T-helper 1 cell treated with Interleukin-12 subunit alpha and Interleukin-12 subunit beta and Interleukin-4 antibody, amounts not matched to agents 30 ng/mL and 1 ng/mL, for 36 hours (primary cell): Measurements from ENCODE around the gene ANKRD17. TPM values are rescaled to one million over a fixed set of nuclear protein-coding genes. Genes with fewer than 3 reads are reported as not detected.

Source experiments
- intact Hi-C: fragments of 100-400 bp; cut with micrococcal nuclease; formaldehyde crosslinking; loops from one replicate; pipeline ENCODE4 v1.15.1; 2024
- total RNA-seq: library from RNA; stranded (reverse); gene quantifications from 2 replicates; pipeline ENCODE4 v1.2.3, GENCODE V29; 2022

Gene ANKRD17
- total RNA-seq, 1 donor from 2014 or later, result 65.0 TPM

DNA sequence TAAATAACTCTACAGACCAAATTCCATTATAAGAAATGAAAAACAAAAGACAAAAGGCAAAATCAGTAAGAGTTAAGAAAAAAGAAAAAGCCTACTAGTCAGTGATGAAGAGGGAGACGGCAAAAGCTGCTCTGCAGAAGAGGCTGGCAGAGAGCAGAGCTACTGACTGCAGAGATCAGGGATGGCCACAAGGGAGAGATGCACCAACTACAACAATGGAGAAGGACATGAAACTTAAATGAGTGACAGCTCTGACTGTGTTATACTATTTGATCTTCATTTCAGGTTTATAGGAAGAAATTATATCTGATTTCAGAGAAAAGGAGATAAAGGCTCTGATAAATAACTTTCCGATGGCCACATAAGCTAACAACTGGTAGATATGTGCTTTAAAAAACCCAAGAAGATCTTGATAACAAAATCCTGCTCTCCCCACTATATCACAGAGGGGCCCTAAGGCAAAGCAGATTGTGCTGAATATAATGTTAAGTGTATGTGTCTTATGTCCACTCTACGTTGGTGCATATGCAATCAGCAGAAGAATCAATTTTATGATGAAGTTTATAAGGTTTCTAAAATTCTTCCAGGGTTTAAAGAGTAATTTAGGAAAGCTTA is 130.7 kb downstream of the ANKRD17 start:
- intact Hi-C loops, result loop anchor here (1.0 kb wide), 1 partner anchor 129 kb away; no protein-coding TSS in a partner anchor

- intact Hi-C loops, result no loop called here
Observed at GRCh38 chr4:73109493-73109892, 149.1 kb downstream of the ANKRD17 start.

DNA sequence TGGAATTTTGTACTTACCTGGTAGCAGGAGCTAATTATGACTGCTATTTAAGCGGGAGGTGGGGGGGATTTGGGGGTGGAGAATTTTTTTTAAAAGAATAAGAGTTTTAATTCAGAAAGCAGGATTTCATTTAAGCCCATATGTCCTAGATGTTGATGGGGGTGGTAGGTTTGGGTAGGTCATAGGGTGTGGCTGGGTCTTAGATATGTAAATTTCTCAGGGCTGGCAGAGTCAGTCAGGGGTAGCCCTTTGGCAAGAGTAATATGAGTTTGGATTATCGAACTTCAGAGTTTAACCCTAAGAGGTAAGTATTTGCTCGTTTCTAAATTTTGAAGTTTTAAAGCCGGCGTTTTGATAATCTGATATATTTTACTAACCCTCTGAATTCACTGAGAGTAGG is 153.9 kb downstream of the ANKRD17 start:
- intact Hi-C loops, result no loop called here

DNA sequence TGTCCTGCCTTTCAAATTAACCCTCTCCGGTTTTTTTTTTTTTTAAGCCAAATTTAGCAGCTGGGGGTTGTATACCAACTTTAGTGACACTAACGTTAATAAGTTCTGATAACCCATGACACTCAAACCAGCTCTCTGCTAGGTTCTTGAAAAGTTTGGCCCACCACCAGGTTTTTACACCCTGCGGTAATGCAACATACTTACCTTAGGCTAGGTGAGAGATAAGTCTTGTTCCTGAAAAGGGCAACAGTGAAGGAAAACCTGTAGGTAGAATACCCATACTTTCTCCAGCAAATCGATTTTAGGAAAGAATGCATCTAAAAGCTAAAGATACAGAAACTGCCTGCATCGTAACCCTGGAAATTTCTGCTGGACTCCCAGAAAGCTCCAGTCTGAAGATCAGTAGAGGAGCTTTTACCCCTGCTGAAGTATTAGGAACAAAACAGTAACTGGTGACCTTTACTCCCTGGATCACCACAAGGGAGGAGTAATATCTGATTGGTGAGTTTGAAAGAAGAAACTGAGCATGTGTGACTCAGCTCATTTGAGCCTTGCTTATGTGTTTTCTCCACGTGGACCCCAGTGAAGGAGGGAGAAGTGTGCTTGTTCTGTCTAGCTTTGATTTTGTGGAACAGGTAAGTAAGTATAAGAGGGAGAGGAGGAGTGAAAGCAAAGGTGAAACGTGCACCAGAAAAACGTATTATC is 154.6 kb downstream of the ANKRD17 start:
- intact Hi-C loops, result loop anchor here (1.0 kb wide), 1 partner anchor 10 kb away; no protein-coding TSS in a partner anchor

DNA sequence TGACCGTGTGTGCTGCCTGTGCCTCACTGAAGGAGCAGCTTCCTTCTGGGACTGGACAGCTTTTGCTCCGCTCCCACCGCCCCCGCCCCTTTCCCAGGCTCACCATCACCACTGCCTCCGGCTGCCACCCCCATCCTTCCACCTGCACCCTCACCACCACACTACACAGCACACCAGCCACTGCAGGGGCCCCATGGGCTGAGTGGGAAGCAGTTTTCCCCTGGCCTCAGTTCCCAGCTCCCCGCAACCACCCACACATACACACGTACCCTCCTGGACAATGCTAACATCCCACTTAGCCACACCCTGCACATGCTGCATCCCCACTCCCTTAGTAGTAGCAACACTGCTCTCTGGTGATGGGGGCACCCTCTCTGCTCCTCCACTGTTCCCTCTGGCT is 159.5 kb downstream of the ANKRD17 start:
- intact Hi-C loops, result no loop called here

DNA sequence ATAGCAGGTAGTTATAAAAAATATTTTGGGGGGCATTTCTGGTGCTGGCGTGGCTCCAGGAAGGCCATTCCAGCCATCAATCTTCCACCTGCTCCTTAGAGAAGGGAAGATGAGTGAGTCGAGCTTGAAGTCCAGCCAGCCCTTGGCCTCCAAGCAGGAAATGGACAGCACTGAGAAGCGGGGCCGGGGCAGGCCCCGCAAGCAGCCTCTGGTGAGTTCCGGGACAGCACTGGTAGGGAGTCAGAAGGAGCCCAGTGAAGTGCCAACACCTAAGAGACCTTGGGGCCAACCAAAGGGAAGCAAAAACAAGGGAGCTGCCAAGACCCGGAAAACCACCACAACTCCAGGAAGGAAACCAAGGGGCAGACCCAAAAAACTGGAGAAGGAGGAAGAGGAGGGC is 159.9 kb downstream of the ANKRD17 start:
- intact Hi-C loops, result no loop called here

GRCh38 chr4:73098016-73098415 is 160.6 kb downstream of the ANKRD17 start:
- intact Hi-C loops, result no loop called here

DNA sequence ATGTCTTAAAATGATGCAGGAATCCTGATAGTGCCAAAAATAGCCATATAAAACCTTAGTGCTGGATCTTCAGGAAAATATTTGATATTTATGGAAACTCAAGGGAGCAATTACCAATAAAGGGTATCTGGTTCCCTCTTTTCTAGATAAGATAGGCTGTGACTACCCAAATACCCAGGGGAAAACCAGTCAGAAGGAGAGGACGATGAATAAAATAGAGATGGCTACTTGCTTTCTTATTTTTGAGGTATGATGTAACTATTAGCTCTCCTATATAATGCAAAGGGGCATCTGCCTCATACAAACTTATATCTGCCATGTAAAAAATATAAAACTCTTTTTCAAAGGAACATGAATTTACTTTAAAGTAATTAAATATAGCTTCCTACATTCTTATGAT is 165.7 kb downstream of the ANKRD17 start:
- intact Hi-C loops, result no loop called here

- intact Hi-C loops, result no loop called here
Observed at GRCh38 chr4:73090738-73091137, 167.9 kb downstream of the ANKRD17 start.

DNA sequence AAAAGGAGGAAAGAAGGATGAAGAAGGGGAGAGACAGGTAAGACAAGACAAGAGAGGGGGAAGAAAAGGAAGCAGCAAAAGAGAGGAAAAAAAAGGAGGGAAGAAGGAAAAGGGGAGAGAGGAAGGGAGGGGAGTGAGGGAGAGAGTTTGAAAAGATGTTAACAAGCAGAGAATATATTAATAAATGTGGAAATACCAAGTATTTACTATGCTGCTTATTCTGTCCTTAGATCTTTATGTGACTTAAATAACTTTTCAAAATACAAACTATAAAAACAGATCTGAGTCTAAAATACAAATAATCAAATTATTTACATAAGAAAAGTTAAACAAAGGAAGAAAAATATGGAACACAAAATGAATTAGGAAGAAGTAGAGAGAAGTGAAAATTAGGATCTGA is 170.7 kb downstream of the ANKRD17 start:
- intact Hi-C loops, result no loop called here

DNA sequence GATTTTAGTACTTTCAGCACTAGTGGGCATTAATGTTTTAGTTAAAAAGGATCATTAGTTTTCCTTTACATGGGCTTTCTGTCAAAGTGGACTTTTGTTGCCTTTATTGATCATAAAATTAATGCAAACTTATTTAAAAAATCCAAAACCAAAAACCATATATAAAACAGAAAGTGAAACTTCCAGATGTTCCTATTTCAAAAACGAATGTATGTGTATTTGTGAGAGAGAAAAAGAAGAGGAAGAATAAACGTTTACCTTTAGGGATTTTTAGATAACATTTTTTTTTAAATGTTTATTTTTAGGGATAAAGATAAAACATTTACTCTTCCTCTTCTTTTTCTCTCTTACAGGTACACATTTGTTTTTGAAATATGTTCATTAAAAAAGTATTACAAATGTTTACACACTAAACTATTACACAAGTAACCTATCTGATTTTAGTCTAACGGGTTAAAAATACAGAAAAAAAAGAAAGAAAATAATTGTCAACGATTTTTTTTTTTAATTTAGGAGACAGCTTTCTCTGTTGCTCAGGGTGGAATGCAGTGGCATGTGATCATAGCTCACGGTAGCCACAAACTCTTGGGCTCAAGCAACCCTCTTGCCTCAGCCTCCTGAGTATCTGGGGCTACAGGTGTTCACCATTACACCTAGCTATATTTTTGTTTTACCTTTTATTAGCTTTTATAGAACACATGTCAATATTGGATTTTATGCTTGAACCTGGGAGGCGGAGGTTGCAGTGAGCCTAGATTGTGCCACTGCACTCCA is 172.3 kb downstream of the ANKRD17 start:
- intact Hi-C loops, result loop anchor here (1.0 kb wide), 3 partner anchors 17 to 171 kb away; partner anchors contain the start of gene COX18

DNA sequence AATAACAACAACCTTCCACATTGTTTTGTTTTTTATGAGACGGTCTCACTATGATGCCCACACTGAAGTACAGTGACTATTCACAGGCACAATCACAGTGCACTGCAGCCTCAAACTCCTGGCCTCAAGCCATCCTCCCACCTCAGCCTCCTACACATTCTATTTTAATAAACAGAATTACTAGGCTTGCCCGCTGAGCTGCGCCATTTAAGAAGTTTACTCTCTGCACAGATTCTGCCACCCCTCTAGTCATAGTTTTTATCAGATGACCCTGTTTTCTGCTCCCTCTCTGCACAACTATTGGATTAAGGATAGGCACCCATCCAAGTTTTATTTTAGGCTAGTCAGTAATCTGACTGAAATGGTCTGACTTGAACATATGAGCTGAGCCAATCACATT is 177.8 kb downstream of the ANKRD17 start:
- intact Hi-C loops, result loop anchor here (2.0 kb wide), 1 partner anchor 16 kb away; no protein-coding TSS in a partner anchor

GRCh38 chr4:73075832-73076231 is 182.8 kb downstream of the ANKRD17 start:
- intact Hi-C loops, result no loop called here

GRCh38 chr4:73070074-73070390 is 188.6 kb downstream of the ANKRD17 start:
- intact Hi-C loops, result no loop called here

GRCh38 chr4:73069338-73070073 is 189.1 kb downstream of the ANKRD17 start, which contains the start of gene COX18:
Gene COX18, minus strand, starts transcription at chr4:73069716. Its CDS starts 67 bp downstream, at chr4:73069649.
- intact Hi-C loops, result loop anchor here (1.0 to 10.0 kb wide), 8 partner anchors 17 to 1378 kb away; partner anchors contain the start of genes AREG and MTHFD2L

DNA sequence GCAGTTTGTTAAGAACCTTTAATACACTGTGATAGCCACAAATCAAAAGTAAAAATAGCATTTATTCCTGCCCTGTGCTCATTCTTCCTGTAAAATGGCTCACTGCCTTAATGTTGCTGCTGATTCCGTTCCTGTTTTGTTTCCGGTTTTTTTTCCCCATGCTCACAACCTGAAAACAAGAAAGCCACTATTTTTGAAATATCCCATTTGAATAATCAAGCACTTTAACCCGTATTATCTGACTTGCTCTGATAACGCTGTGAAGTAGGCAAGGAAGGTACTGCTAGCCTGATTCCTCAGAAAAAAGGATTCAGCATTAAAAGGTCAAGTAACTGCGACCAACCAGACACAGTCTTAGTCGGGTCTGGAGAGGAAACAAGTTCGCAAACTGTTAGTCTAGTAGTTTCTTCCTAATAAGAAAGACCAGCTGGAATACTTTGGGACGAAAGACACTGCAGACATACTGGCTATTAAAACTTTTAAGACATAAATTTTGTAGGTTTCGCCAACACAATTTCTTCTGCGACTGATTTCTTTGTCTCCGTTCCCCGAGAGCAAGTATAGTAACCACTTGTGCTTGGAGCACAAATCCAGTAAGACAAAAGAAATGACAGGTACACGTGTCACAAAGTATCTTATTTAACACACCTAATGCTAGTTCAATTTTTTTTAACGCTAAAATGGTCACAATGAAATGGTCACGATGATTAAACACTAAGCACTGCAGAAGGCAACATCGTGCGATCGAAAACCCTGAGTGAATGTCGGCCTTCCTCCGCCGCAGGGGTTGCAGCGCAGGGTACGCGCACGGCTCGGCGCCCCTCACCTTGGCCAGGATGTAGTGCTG is 189.9 kb downstream of the ANKRD17 start:
- intact Hi-C loops, result loop anchor here (1.0 to 10.0 kb wide), 8 partner anchors 18 to 1379 kb away; partner anchors contain the start of genes AREG and MTHFD2L

- intact Hi-C loops, result loop anchor here (2.0 to 10.0 kb wide), 5 partner anchors 29 to 1379 kb away; partner anchors contain the start of genes AREG and MTHFD2L
Observed at GRCh38 chr4:73067971-73068394, 190.6 kb downstream of the ANKRD17 start.

- intact Hi-C loops, result loop anchor here (5.0 to 10.0 kb wide), 4 partner anchors 540 to 1380 kb away; partner anchors contain the start of genes AREG and MTHFD2L
Observed at GRCh38 chr4:73066928-73067327, 191.7 kb downstream of the ANKRD17 start.

DNA sequence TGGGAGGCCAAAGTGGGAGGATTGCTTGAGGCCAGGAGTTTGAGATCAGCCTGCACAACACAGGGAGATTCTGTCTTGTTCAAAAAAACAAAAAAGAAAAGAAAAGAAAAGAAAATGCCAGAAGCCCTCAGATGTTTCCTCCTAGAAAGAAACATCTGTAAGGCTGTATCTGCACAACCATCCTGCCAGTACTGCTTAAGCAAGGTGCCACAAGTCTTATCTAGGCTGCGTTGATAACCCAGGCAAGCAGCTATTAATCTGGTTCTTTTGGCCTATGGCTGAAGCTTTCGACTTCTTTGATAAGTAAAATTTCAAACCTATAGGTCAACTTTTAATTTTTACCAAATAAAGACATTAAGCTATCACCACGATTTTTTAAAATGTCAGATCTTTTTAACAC is 192.2 kb downstream of the ANKRD17 start:
- intact Hi-C loops, result loop anchor here (5.0 to 10.0 kb wide), 4 partner anchors 539 to 1381 kb away; partner anchors contain the start of genes AREG and MTHFD2L

DNA sequence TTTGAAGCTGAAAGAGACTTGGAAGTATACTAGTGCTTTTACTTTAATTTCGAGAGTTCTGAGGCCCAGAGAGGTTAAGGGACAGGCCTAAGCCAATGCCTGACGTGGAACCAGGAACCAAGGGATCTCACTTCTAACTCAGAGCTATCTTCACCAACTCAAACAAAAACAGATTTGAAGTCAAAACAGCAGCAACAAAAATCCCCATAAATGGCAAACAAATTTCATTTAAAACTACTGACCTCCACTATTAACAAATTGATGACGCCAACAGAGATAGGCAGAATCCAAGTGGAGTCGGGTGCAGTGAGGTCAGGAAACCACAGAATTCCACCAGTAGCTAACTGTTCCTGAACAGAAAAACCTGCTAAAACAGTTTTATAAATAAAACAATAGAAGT is 194.1 kb downstream of the ANKRD17 start:
- intact Hi-C loops, result loop anchor here (10.0 kb wide), 1 partner anchor 1330 kb away; no protein-coding TSS in a partner anchor
